SU-DHL-6 (cell line): Measurements from ENCODE around the gene ITGA11.

Experiments used
- H2AFZ ChIP-seq: fragments of 200-600 bp; sonication (generic); 2 replicates; pipeline ENCODE4 v1.6.1; 2014; ENCODE audit warnings: low read depth, mild to moderate bottlenecking, moderate library complexity, mixed read lengths, antibody characterized with exemption, low read length; ENCODE audit not compliant: severe bottlenecking
- H3F3A ChIP-seq: fragments of 200-600 bp; shearing (Covaris generic); 2 replicates; pipeline ENCODE4 v1.6.0; 2016; ENCODE audit warnings: antibody characterized with exemption, mild to moderate bottlenecking; ENCODE audit not compliant: insufficient read depth
- H3K27ac ChIP-seq: fragments of 200-600 bp; sonication (generic); 2 replicates; pipeline ENCODE4 v1.5.1; 2016; ENCODE audit warnings: low read depth, mild to moderate bottlenecking, low read length, moderate library complexity, mixed read lengths
- H3K27me3 ChIP-seq: fragments of 200-600 bp; sonication (generic), shearing (Covaris generic); 2 replicates; pipeline ENCODE4 v1.6.0; 2014; ENCODE audit warnings: mild to moderate bottlenecking, low read length
- H3K36me3 ChIP-seq: fragments of 200-600 bp; sonication (generic); 2 replicates; pipeline ENCODE4 v1.6.1; 2014; ENCODE audit warnings: mild to moderate bottlenecking, low read length, mixed read lengths
- H3K4me2 ChIP-seq: fragments of 300-600, 200-600 bp; shearing (Covaris generic), sonication (generic); 2 replicates; pipeline ENCODE4 v1.6.0; 2014; ENCODE audit warnings: low read length, low read depth, mild to moderate bottlenecking; ENCODE audit not compliant: poor library complexity, severe bottlenecking
- H3K4me3 ChIP-seq: fragments of 200-600 bp; sonication (generic); 2 replicates; pipeline ENCODE4 v1.5.1; 2014; ENCODE audit warnings: antibody characterized with exemption, low read length, mild to moderate bottlenecking, mixed read lengths; ENCODE audit not compliant: insufficient read depth, poor library complexity, severe bottlenecking
- H3K79me2 ChIP-seq: fragments of 200-600 bp; sonication (generic); 2 replicates; pipeline ENCODE4 v1.6.1; 2014; ENCODE audit warnings: mild to moderate bottlenecking, low read length, moderate library complexity; ENCODE audit not compliant: insufficient read depth
- H3K9ac ChIP-seq: fragments of 200-600 bp; sonication (generic); 2 replicates; pipeline ENCODE4 v1.7.0; 2014; ENCODE audit warnings: mild to moderate bottlenecking, low read length
- H3K9me2 ChIP-seq: fragments of 200-600 bp; sonication (generic); replicated peaks from 2 replicates; pipeline ENCODE4 v1.6.1; 2014; ENCODE audit warnings: low read length; ENCODE audit not compliant: insufficient read depth
- H3K9me3 ChIP-seq: fragments of 200-600 bp; sonication (generic); 2 replicates; pipeline ENCODE4 v1.6.1; 2014; ENCODE audit warnings: low read length, mixed read lengths; ENCODE audit not compliant: insufficient read depth
- H4K20me1 ChIP-seq: fragments of 200-600 bp; sonication (generic); 2 replicates; pipeline ENCODE4 v1.6.1; 2014; ENCODE audit warnings: low read depth, mild to moderate bottlenecking, antibody characterized with exemption, low read length, moderate library complexity, mixed read lengths
- EZH2phosphoT487 ChIP-seq: fragments of 200-600 bp; sonication (generic), shearing (Covaris generic); conservative IDR thresholded peaks from 2 replicates; pipeline ENCODE4 v1.6.1; 2018; ENCODE audit warnings: mild to moderate bottlenecking, antibody characterized with exemption, low read length, moderate library complexity, mixed read lengths
- TF ChIP-seq, protein P1 (sequence below): fragments of 200-600 bp; sonication (generic); IDR thresholded peaks from one replicate; pipeline ENCODE4 v1.5.1; 2017; ENCODE audit warnings: antibody characterized with exemption, mild to moderate bottlenecking, low read length, moderate library complexity; ENCODE audit not compliant: insufficient read depth, poor library complexity, severe bottlenecking

ITGA11 gene

DNA sequence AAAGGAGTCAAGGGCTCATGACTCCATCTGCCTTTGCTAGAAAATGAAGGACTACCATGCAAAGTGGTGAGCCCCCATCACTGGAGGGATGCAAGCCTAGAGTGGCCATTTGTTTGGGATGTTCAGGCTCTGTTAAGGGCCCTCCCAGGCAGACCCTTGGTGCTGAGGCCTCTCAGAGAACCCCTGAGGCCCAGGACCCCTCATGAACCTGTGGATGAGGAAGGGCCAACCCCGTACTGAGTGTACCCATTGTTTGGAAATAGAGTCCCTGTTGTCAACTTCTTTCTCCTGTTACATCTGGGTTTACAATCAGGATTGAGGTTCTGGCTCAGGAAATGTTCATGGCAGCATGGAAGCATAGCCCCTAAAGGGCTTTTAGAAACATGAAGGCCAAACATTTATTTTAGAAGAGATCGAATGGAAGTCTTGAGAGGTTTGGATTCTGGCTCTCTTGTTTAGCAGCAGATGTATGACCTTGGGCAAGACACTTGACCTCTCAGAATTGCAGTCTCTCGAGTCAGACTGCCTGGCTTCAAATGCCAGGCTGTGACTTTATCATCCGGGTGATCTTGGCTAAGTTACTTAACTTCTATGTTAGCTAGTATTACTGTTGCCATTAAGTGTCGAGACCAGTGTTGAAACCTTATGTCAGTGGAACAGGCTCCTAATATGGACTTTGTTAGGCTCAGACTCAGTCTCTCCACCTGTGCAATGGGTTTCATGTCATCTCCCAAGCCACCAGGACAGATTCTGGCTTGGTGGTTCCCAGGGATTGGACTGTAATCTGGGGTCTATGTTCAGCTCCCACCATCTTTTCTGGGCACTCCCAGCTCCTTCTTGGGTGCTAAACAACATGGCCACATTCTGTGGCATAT is 12.4 kb downstream of the ITGA11 start:
- H4K20me1 ChIP-seq, result no peaks in the 10 kb centered on the region
- H3K36me3 ChIP-seq, result no peaks in the 10 kb centered on the region
- no peaks in the 10 kb centered on the region for H3K79me2 ChIP-seq
- H3K9me2 ChIP-seq, result no peaks in the 10 kb centered on the region
- no peak for TF ChIP-seq EZH2phosphoT487
- TF ChIP-seq, protein P1, sequence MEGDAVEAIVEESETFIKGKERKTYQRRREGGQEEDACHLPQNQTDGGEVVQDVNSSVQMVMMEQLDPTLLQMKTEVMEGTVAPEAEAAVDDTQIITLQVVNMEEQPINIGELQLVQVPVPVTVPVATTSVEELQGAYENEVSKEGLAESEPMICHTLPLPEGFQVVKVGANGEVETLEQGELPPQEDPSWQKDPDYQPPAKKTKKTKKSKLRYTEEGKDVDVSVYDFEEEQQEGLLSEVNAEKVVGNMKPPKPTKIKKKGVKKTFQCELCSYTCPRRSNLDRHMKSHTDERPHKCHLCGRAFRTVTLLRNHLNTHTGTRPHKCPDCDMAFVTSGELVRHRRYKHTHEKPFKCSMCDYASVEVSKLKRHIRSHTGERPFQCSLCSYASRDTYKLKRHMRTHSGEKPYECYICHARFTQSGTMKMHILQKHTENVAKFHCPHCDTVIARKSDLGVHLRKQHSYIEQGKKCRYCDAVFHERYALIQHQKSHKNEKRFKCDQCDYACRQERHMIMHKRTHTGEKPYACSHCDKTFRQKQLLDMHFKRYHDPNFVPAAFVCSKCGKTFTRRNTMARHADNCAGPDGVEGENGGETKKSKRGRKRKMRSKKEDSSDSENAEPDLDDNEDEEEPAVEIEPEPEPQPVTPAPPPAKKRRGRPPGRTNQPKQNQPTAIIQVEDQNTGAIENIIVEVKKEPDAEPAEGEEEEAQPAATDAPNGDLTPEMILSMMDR, result no peak
- no peaks in the 10 kb centered on the region for H3K27me3 ChIP-seq
- no peaks in the 10 kb centered on the region for H3K9me3 ChIP-seq
- no peaks in the 10 kb centered on the region for H3F3A ChIP-seq
- no peak overlapping the region for H2AFZ ChIP-seq
- H3K4me2 ChIP-seq, result no peak overlapping the region
- no peak overlapping the region for H3K9ac ChIP-seq
- no peak overlapping the region for H3K4me3 ChIP-seq
- H3K27ac ChIP-seq, result no peak overlapping the region

GRCh38 chr15:68418611-68419161 is 13.3 kb downstream of the ITGA11 start:
- H3K4me3 ChIP-seq, result no peak overlapping the region
- no peaks in the 10 kb centered on the region for H3K27me3 ChIP-seq
- no peak overlapping the region for H2AFZ ChIP-seq
- H3K27ac ChIP-seq, result no peak overlapping the region
- no peak overlapping the region for H3K4me2 ChIP-seq
- H3K36me3 ChIP-seq, result no peaks in the 10 kb centered on the region
- H3K9ac ChIP-seq, result no peak overlapping the region
- no peak for TF ChIP-seq EZH2phosphoT487
- TF ChIP-seq, protein P1, result no peak
- no peaks in the 10 kb centered on the region for H3F3A ChIP-seq
- H3K9me2 ChIP-seq, result no peaks in the 10 kb centered on the region
- H3K9me3 ChIP-seq, result no peaks in the 10 kb centered on the region
- H4K20me1 ChIP-seq, result no peaks in the 10 kb centered on the region
- no peaks in the 10 kb centered on the region for H3K79me2 ChIP-seq

- Histone ChIP-seq H3K79me2 (no peaks in the 10 kb centered on the region), H3K27me3 (no peaks in the 10 kb centered on the region), H3K27ac (no peak overlapping the region), H3K9me3 (no peaks in the 10 kb centered on the region), H3K9ac (no peak overlapping the region), H3K4me2 (no peak overlapping the region), H3K4me3 (no peak overlapping the region), H3K9me2 (no peaks in the 10 kb centered on the region), H4K20me1 (no peaks in the 10 kb centered on the region), H2AFZ (no peak overlapping the region), H3F3A (no peaks in the 10 kb centered on the region), H3K36me3 (no peaks in the 10 kb centered on the region)
- TF ChIP-seq EZH2phosphoT487, result no peak
- TF ChIP-seq, protein P1, result no peak
Measured at GRCh38 chr15:68417897-68418296, 14.1 kb downstream of the ITGA11 start.
